GM12873 (cell line): ENCODE data around the gene PRKG2.

Experiments
- CTCF ChIP-seq: IDR thresholded peaks from 2 replicates; pipeline ENCODE4 v1.5.1; 2012; ENCODE audit warnings: low read depth, mild to moderate bottlenecking, moderate library complexity, low read length, control low read depth; ENCODE audit not compliant: insufficient read depth; ENCODE audit errors: missing control alignments

The PRKG2 gene

GRCh38 chr4:81214881-81215868 lies at the start of gene PRKG2:
PRKG2 (minus strand) TSS chr4:81215222; CDS start chr4:81205047, 10,175 bp downstream.
- no peak for TF ChIP-seq CTCF

DNA sequence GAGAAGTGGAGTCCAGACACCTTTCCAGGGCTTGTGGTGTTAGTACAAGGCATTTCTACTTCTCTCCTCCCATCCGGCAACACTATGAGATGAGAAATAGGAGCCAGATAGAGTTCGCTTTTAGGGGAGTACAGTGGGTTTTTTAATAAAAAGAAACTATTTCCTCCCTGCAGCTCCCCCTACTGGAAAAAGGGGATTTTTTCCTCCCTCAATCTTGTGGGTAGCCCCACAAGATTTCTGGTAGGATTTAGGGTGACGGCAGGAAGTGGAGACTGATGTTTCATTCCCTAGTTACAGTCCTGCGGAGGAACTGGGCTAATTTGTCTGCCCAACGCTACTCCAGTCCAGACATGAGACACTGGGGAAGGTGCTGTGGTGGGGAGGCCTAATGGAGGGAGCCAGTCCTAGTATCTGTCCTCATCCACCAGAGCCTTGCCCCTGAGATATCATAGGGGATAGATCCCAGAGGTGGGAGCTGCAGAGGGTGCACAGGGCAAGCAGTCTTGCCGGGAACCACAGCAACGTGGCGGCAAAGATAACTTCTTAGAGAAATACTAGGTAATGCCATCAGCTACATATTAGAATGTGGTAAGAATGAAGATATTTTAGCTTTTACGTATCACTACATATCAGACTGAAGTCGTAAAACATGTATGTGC lies 45.5 kb upstream of the PRKG2 start:
- peak; percentile 42 for TF ChIP-seq CTCF

DNA sequence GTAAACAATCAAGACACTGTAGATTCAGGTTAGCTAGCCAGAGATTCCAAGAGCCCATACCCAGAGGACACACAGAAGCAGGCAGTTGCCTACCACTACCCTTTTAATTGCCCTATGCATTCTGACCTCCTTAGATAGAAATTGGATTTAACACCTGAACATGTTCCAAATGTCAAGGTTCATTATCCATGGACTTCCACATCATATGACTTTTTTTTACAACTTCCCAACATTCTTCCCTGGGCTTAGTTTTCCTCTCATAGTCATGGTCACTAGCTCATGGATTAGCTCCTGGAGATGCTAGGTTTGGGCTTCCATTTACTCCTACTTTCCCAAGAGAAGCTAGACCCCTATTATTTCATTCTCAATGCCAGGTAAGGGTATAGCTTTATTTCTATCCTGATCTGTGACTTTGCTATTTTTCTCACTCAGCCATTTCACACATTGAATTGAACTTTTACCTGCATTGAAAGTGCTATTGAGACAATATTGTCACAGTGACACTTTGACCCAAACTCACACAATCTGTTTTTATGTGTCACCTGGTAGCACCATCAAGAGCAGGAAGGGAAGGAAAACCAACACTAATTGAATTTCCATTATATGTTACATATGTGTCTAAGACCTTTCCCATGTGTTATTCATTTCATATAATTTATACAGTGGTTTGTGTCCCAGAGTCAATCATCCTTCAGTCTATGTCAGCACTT lies 44.0 kb upstream of the PRKG2 start:
- no peak for TF ChIP-seq CTCF

- TF ChIP-seq CTCF: no peak
Observed at GRCh38 chr4:81257816-81258215, 42.8 kb upstream of the PRKG2 start.

- TF ChIP-seq CTCF: no peak
Observed at GRCh38 chr4:81257021-81257420, 42.0 kb upstream of the PRKG2 start.

DNA sequence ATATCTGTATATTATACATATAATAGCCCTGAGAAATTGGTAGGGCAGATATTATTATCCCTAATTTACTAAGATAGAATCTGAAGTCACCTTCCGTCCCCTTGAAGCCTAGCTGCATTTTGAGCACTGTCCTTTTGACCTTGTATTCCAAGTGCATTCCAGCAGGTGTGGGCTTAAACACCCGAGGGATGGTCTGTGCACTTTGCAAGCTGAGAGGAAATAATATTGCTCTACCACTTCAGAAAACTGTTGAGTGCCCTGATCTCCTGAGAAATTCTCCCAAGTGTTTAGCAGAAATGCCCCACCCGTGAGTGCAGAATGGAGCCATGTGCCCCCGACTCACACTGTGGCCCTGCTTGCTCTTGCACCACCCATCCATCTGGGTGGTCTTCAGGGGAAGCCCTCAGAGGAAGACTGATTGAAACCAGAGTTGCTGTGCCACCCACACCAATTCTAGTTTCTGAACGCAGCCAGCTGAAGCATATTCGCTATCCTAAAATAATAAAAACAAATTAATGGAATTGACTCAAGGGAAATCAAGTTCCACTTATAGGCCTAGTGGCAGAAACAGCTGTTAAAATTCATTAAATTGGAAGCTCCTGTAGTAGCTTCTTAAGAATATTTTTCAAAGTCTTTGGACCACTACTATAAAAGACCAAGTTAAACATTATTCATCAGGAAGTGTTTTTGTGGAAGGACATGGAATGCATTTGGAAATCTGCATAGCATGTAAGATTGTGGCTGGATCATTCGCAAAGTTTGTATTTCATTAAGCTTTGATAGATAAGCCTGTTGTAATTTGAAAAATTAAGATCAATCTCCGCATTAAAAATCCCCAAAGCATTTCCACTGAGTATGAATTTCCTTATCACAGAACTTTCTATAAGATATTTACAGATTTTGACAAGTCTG lies 41.3 kb upstream of the PRKG2 start:
- no peak for TF ChIP-seq CTCF
